ENCODE measurements around the gene CCDC144A.

- TF ChIP-seq POLR2A (IDR thresholded peaks at IDR 0.05; ENCODE audit: low read depth) (no peak), POLR2AphosphoS5 (IDR thresholded peaks at IDR 0.05) (no peak)
- TF ChIP-seq, protein P1, sequence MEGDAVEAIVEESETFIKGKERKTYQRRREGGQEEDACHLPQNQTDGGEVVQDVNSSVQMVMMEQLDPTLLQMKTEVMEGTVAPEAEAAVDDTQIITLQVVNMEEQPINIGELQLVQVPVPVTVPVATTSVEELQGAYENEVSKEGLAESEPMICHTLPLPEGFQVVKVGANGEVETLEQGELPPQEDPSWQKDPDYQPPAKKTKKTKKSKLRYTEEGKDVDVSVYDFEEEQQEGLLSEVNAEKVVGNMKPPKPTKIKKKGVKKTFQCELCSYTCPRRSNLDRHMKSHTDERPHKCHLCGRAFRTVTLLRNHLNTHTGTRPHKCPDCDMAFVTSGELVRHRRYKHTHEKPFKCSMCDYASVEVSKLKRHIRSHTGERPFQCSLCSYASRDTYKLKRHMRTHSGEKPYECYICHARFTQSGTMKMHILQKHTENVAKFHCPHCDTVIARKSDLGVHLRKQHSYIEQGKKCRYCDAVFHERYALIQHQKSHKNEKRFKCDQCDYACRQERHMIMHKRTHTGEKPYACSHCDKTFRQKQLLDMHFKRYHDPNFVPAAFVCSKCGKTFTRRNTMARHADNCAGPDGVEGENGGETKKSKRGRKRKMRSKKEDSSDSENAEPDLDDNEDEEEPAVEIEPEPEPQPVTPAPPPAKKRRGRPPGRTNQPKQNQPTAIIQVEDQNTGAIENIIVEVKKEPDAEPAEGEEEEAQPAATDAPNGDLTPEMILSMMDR (IDR thresholded peaks at IDR 0.05): no peak
Measured at GRCh38 chr17:16652252-16652651, 37.8 kb upstream of the CCDC144A start.
